ENCODE results near the gene SLC26A9.

SLC26A9 gene, protein sequence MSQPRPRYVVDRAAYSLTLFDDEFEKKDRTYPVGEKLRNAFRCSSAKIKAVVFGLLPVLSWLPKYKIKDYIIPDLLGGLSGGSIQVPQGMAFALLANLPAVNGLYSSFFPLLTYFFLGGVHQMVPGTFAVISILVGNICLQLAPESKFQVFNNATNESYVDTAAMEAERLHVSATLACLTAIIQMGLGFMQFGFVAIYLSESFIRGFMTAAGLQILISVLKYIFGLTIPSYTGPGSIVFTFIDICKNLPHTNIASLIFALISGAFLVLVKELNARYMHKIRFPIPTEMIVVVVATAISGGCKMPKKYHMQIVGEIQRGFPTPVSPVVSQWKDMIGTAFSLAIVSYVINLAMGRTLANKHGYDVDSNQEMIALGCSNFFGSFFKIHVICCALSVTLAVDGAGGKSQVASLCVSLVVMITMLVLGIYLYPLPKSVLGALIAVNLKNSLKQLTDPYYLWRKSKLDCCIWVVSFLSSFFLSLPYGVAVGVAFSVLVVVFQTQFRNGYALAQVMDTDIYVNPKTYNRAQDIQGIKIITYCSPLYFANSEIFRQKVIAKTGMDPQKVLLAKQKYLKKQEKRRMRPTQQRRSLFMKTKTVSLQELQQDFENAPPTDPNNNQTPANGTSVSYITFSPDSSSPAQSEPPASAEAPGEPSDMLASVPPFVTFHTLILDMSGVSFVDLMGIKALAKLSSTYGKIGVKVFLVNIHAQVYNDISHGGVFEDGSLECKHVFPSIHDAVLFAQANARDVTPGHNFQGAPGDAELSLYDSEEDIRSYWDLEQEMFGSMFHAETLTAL

DNA sequence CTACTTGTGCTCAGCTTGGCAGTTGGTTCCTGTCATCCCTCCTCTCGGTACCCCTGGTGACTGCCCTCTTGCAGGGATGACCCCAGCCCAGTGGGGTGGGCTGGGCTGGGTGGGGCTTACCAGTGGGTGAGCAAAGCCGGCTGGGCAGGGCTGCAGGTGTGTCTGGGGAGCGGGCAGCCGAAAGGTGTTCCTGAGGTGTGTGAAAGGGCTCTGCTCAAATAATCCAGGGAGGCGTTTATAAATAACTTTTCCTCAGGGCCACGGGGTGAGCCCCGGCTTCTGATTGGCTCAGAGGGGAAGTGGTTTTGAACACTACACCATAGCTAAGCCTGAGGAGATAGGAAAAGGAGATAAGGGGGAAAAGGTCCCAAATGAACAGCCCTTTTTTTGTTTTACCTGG lies at the start of gene SLC26A9:
Gene SLC26A9 (minus strand): TSS at position 212 of the 400 bp plus-strand sequence. CDS start 7,636 bp downstream, outside the sequence.
- H3K36me3 ChIP-seq (ENCODE audit: control insufficient read depth, insufficient read depth, low read length), result no peaks in the 10 kb centered on the region

DNA sequence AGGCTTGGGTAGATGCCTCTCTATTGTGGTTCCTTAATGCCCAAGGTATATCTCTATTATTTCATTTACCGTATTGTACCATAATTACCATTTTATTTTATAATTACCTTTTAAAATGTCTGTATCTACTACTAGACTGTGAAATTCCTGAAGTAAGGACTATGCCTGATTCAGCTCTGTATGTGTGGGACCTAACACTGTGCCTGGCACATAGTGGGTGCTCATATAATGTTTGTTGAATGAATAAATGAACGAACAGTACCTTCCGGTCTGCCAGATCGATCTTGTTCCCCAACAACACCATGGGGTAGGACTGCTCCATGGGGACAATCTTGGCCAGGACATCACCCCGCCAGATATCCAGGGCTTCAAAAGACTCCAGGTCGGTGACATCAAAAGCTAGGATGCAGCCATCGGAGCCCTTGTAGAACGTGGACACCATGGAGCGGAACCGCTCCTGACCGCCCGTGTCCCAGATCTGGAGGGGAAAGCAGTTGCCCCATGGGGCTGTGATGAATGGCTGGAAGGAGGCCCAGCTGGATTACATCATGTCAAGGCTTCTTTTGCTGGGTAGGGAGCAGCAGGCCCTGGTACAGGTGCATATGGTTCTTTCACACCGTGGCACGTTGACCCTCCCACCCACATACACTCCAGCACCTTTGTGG lies 49.1 kb upstream of the SLC26A9 start:
- TF ChIP-seq, protein P1, sequence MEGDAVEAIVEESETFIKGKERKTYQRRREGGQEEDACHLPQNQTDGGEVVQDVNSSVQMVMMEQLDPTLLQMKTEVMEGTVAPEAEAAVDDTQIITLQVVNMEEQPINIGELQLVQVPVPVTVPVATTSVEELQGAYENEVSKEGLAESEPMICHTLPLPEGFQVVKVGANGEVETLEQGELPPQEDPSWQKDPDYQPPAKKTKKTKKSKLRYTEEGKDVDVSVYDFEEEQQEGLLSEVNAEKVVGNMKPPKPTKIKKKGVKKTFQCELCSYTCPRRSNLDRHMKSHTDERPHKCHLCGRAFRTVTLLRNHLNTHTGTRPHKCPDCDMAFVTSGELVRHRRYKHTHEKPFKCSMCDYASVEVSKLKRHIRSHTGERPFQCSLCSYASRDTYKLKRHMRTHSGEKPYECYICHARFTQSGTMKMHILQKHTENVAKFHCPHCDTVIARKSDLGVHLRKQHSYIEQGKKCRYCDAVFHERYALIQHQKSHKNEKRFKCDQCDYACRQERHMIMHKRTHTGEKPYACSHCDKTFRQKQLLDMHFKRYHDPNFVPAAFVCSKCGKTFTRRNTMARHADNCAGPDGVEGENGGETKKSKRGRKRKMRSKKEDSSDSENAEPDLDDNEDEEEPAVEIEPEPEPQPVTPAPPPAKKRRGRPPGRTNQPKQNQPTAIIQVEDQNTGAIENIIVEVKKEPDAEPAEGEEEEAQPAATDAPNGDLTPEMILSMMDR (IDR thresholded peaks at IDR 0.05), result no peak
- no peaks in the 10 kb centered on the region for H3K9me3 ChIP-seq (ENCODE audit: control insufficient read depth, low read length)
- H3K4me1 ChIP-seq, result no peaks in the 10 kb centered on the region
- no peak overlapping the region for H3K4me3 ChIP-seq (ENCODE audit: low read depth, low read length)
- no peaks in the 10 kb centered on the region for H3K36me3 ChIP-seq (ENCODE audit: control insufficient read depth, insufficient read depth, low read length)
- H3K4me2 ChIP-seq (ENCODE audit: low read length), result no peak overlapping the region
- H2AFZ ChIP-seq, result no peak overlapping the region
- H3K27me3 ChIP-seq (ENCODE audit: control insufficient read depth, insufficient read depth, low read length), result no peaks in the 10 kb centered on the region
- no peaks in the 10 kb centered on the region for H3K79me2 ChIP-seq
- no peak overlapping the region for H3K27ac ChIP-seq
- H3K9ac ChIP-seq, result no peak overlapping the region

More for the DNA sequence above, at the start of gene SLC26A9:
- TF ChIP-seq, protein P1 (IDR thresholded peaks at IDR 0.05), result no peak
- Histone ChIP-seq H3K4me3 (ENCODE audit: low read depth, low read length) (no peak within 1 kb of the TSS), H3K27ac (no peak within 1 kb of the TSS), H3K4me1 (no peaks in the 10 kb centered on the region), H3K9me3 (ENCODE audit: control insufficient read depth, low read length) (no peaks in the 10 kb centered on the region), H3K9ac (no peak within 1 kb of the TSS), H2AFZ (no peak within 1 kb of the TSS), H3K79me2 (no peaks in the 10 kb centered on the region), H3K27me3 (ENCODE audit: control insufficient read depth, insufficient read depth, low read length) (no peaks in the 10 kb centered on the region), H3K4me2 (ENCODE audit: low read length) (no peak within 1 kb of the TSS)

DNA sequence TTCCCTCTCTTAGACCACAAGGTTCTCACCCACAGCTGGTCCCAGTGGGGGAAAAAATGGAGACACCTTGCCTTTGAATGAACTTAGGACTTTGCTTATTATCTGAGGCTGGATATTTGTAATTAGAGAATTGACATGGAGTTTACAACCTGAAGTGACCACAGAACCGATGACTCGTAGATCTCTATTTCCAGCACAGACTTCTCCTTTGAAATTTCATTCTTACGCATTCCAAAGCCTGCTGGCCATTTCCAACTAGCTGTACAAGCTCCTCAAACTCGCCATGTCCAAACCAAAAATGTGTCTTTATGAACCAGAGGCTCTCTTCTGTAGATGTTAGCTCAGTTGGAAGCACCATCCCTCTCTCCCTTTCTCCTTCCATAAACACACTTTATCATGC lies 48.0 kb upstream of the SLC26A9 start:
- Histone ChIP-seq H3K4me3 (ENCODE audit: low read depth, low read length) (no peak overlapping the region), H3K79me2 (no peaks in the 10 kb centered on the region), H3K4me1 (no peaks in the 10 kb centered on the region), H3K9me3 (ENCODE audit: control insufficient read depth, low read length) (no peaks in the 10 kb centered on the region), H3K4me2 (ENCODE audit: low read length) (no peak overlapping the region), H3K9ac (no peak overlapping the region), H3K27me3 (ENCODE audit: control insufficient read depth, insufficient read depth, low read length) (no peaks in the 10 kb centered on the region), H3K36me3 (ENCODE audit: control insufficient read depth, insufficient read depth, low read length) (no peaks in the 10 kb centered on the region), H2AFZ (no peak overlapping the region), H3K27ac (no peak overlapping the region)
- TF ChIP-seq, protein P1 (IDR thresholded peaks at IDR 0.05), result no peak

DNA sequence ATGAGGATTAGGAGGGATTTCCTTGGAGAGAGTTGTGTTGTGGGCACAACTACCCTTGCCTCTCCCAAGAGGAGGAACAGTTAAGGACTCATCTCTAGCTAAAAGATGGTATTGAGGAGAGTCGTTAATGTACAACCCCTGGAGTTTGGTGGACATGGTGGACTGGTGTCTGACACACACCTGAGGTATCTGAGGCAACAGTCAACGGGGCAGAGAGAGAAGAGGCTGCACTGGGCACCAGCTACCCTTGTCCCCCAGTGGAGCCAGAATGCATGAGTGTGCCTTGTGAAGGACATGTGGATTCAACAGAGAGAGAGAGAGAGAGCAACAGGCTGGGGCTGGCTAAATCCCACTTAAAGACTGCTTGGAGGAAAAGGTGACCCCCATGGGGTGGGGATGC lies 47.0 kb upstream of the SLC26A9 start:
- Histone ChIP-seq H3K36me3 (ENCODE audit: control insufficient read depth, insufficient read depth, low read length) (no peaks in the 10 kb centered on the region), H3K9me3 (ENCODE audit: control insufficient read depth, low read length) (no peaks in the 10 kb centered on the region), H2AFZ (no peak overlapping the region), H3K27ac (no peak overlapping the region), H3K9ac (no peak overlapping the region), H3K4me2 (ENCODE audit: low read length) (no peak overlapping the region), H3K4me1 (peaks cover 2% of the 10 kb centered on the region), H3K4me3 (ENCODE audit: low read depth, low read length) (no peak overlapping the region), H3K27me3 (ENCODE audit: control insufficient read depth, insufficient read depth, low read length) (no peaks in the 10 kb centered on the region), H3K79me2 (no peaks in the 10 kb centered on the region)
- TF ChIP-seq, protein P1 (IDR thresholded peaks at IDR 0.05), result no peak
